Endothelial cell of umbilical vein (primary cell): ENCODE data around the gene KIFC3. TPM values are rescaled to one million over a fixed set of nuclear protein-coding genes. Genes with fewer than 3 reads are reported as not detected.

Experiments used
- BruUV-seq: library from RNA; stranded (reverse); fragments of 400-500 nt; replicated peaks from 2 replicates; lab custom pipeline; 2021; lab: Mats Ljungman, UMichigan
- CTCF ChIA-PET: fragments of 300-600, 350-600 bp; sonication (Branson Sonifier 250); formaldehyde crosslinking; loops from one replicate; lab custom pipeline; 2021; ENCODE audit warnings: antibody characterized with exemption, inconsistent platforms; lab: Charles Lee
- POLR2A ChIA-PET: fragments of 300-600, 350-600 bp; sonication (Branson Sonifier 250); formaldehyde crosslinking; loops from one replicate; lab custom pipeline; 2021; ENCODE audit warnings: antibody characterized with exemption, inconsistent platforms; lab: Charles Lee
- DNase-seq: peaks from one replicate; pipeline ENCODE4 v3.0.0-alpha.2; 2011; ENCODE audit warnings: low read depth, low spot score
- FAIRE-seq: peaks from 2 replicates; lab custom pipeline; 2011; peaks lifted over from hg19 to GRCh38; lab: Jason Lieb, UNC
- H2AFZ ChIP-seq: 2 replicates; pipeline ENCODE4 v1.6.0; 2012; ENCODE audit warnings: low read depth, low read length, control low read depth, inconsistent platforms
- H3K27ac ChIP-seq: 2 replicates; pipeline ENCODE4 v1.5.1; 2011; ENCODE audit warnings: low read depth, mild to moderate bottlenecking, control low read depth, low read length, moderate library complexity; ENCODE audit not compliant: insufficient read depth
- H3K27me3 ChIP-seq, 2 experiments: 2 replicates each; pipeline versions ENCODE4 v1.6.0 to v1.6.1; 2011; ENCODE audit warnings: low read length in 2 of 2, mixed read lengths in 1 of 2; ENCODE audit not compliant: control insufficient read depth in 2 of 2, insufficient read depth in 2 of 2
- H3K36me3 ChIP-seq, 2 experiments: 2 replicates in 1 of 2; 3 replicates in 1 of 2; pipeline ENCODE4 v1.5.1; 2011; ENCODE audit warnings: low read length in 2 of 2, mild to moderate bottlenecking in 1 of 2, moderate library complexity in 1 of 2; ENCODE audit not compliant: control insufficient read depth in 2 of 2, insufficient read depth in 2 of 2; ENCODE audit errors: extremely low read depth in 1 of 2
- H3K4me1 ChIP-seq: 3 replicates; pipeline ENCODE4 v1.5.1; 2011; ENCODE audit warnings: mild to moderate bottlenecking, low read length; ENCODE audit not compliant: control insufficient read depth, insufficient read depth; ENCODE audit errors: extremely low read depth
- H3K4me2 ChIP-seq: 2 replicates; pipeline ENCODE4 v1.6.1; 2011; ENCODE audit warnings: low read length, control low read depth, mixed read lengths; ENCODE audit not compliant: insufficient read depth
- H3K4me3 ChIP-seq, 3 experiments: fragments of 200-600 bp in 1 of 3; sonication (generic), shearing (Covaris generic) in 1 of 3; replicated peaks in 1 of 3; 2 replicates each; pipeline ENCODE4 v1.5.1; 2011 to 2016; ENCODE audit warnings: control low read depth in 3 of 3, low read length in 3 of 3, mild to moderate bottlenecking in 2 of 3, inconsistent platforms in 1 of 3, low read depth in 1 of 3, moderate library complexity in 1 of 3; ENCODE audit not compliant: insufficient read depth in 1 of 3
- H3K79me2 ChIP-seq: 2 replicates; pipeline ENCODE4 v1.6.0; 2012; ENCODE audit warnings: low read length, inconsistent platforms; ENCODE audit not compliant: control insufficient read depth, insufficient read depth
- H3K9ac ChIP-seq: replicated peaks from 2 replicates; pipeline ENCODE3; 2011; ENCODE audit warnings: low read length, control low read depth; ENCODE audit not compliant: insufficient read depth; ENCODE audit errors: extremely low read depth
- H3K9me1 ChIP-seq: replicated peaks from 3 replicates; pipeline ENCODE4 v1.6.0; 2011; ENCODE audit warnings: mild to moderate bottlenecking, low read length; ENCODE audit not compliant: control insufficient read depth, insufficient read depth; ENCODE audit errors: extremely low read depth
- H3K9me3 ChIP-seq: replicated peaks from 2 replicates; pipeline ENCODE4 v1.5.1; 2012; ENCODE audit warnings: low read length, inconsistent platforms; ENCODE audit not compliant: control insufficient read depth, insufficient read depth
- H4K20me1 ChIP-seq: replicated peaks from 2 replicates; pipeline ENCODE3; 2011; ENCODE audit warnings: mild to moderate bottlenecking, low read length; ENCODE audit not compliant: control insufficient read depth, insufficient read depth; ENCODE audit errors: extremely low read depth
- CTCF ChIP-seq, 2 donors: IDR thresholded peaks; 1 replicate in 1 of 2; 2 replicates in 1 of 2; pipeline ENCODE4 v1.5.1; 2011; ENCODE audit warnings: low read length in 2 of 2, mild to moderate bottlenecking in 2 of 2, moderate library complexity in 2 of 2, control low read depth in 1 of 2, inconsistent platforms in 1 of 2, low read depth in 1 of 2; ENCODE audit not compliant: insufficient read depth in 1 of 2; ENCODE audit errors: extremely low read depth in 1 of 2
- EZH2 ChIP-seq: IDR thresholded peaks from 2 replicates; pipeline ENCODE4 v1.6.1; 2012; ENCODE audit warnings: borderline replicate concordance, low read depth, mild to moderate bottlenecking, moderate library complexity, low read length, inconsistent platforms; ENCODE audit not compliant: severe bottlenecking
- FOS ChIP-seq: IDR thresholded peaks from 2 replicates; pipeline ENCODE4 v1.6.1; 2011; ENCODE audit warnings: mild to moderate bottlenecking, low read length, moderate library complexity, borderline replicate concordance; ENCODE audit not compliant: insufficient read depth
- GATA2 ChIP-seq: IDR thresholded peaks from 2 replicates; pipeline ENCODE4 v1.7.0; 2011; ENCODE audit warnings: low read depth, mild to moderate bottlenecking, moderate library complexity, mixed read lengths, low read length; ENCODE audit not compliant: insufficient read length, insufficient read depth
- JUN ChIP-seq: IDR thresholded peaks from 2 replicates; pipeline ENCODE4 v1.6.1; 2011; ENCODE audit warnings: borderline replicate concordance, low read depth; ENCODE audit not compliant: insufficient read length, insufficient read depth
- MAX ChIP-seq: IDR thresholded peaks from 2 replicates; pipeline ENCODE4 v1.6.1; 2011; ENCODE audit not compliant: insufficient read depth, insufficient read length
- MYC ChIP-seq: IDR thresholded peaks from one replicate; pipeline ENCODE4 v1.6.1; 2011; ENCODE audit warnings: mild to moderate bottlenecking, low read depth, low read length
- POLR2A ChIP-seq: IDR thresholded peaks from 2 replicates; pipeline ENCODE4 v1.6.1; 2012; ENCODE audit warnings: low read depth, mild to moderate bottlenecking, control low read depth, low read length
- POLR2AphosphoS5 ChIP-seq: IDR thresholded peaks from 2 replicates; pipeline ENCODE4 v1.6.1; 2012; ENCODE audit warnings: low read depth, mild to moderate bottlenecking, control low read depth, low read length, moderate library complexity; ENCODE audit not compliant: insufficient read depth
- dilution Hi-C: fragments of 300-500 bp; cut with MboI; formaldehyde crosslinking; loops from one replicate; pipeline ENCODE4 v1.15.0; 2019; ENCODE audit warnings: low sequenced_read_pairs; ENCODE audit not compliant: extremely low pct_ligation_motif_present
- intact Hi-C: fragments of 100-400 bp; cut with micrococcal nuclease; formaldehyde crosslinking; loops from one replicate; pipeline ENCODE4 v1.10.0; 2022
- polyA plus RNA-seq, 4 experiments: library from polyadenylated mRNA; depleted of rRNA in 3 of 4; stranded (reverse) in 3 of 4; unstranded in 1 of 4; fragments of >200 nt; gene quantifications; 2 replicates each; pipeline versions ENCODE4 v1.2.1 to v1.2.3, GENCODE V29; 2011 to 2012; ENCODE audit warnings: missing spikeins in 1 of 4
- total RNA-seq: library from RNA; stranded (reverse); gene quantifications from 2 replicates; pipeline ENCODE4 v1.2.3, GENCODE V29; 2021

KIFC3 gene
- total and polyA plus RNA-seq, 2 donors (not counting 3 experiments of a cell fraction or from before 2014, with no cell fraction given): 36.3 to 62.2 TPM

GRCh38 chr16:57755061-57755684 is 47.1 kb downstream of the KIFC3 start:
- Histone ChIP-seq H2AFZ (no peak overlapping the region), H4K20me1 (no peaks in the 10 kb centered on the region), H3K27ac (no peak overlapping the region), H3K9me1 (no peaks in the 10 kb centered on the region), H3K9me3 (no peaks in the 10 kb centered on the region), H3K9ac (no peak overlapping the region), H3K4me2 (no peak overlapping the region), H3K4me1 (no peaks in the 10 kb centered on the region), H3K36me3 (peaks cover 0 to 33% of the 10 kb centered on the region in 2 experiments), H3K4me3 (no peak overlapping the region), H3K27me3 (no peaks in the 10 kb centered on the region), H3K79me2 (no peaks in the 10 kb centered on the region)
- POLR2A ChIA-PET: no interaction called here
- TF ChIP-seq FOS: no peak
- TF ChIP-seq GATA2: no peak
- TF ChIP-seq EZH2: no peak
- no peak for TF ChIP-seq POLR2AphosphoS5
- TF ChIP-seq MYC: no peak
- no peak for TF ChIP-seq POLR2A
- no peak for TF ChIP-seq MAX
- TF ChIP-seq JUN: no peak
- no peak for TF ChIP-seq CTCF (IDR thresholded peaks at IDR 0.05; ENCODE audit: extremely low read depth in 1 of 2, insufficient read depth in 1 of 2, low read depth in 1 of 2, low read length in 2 of 2)
- no peak for DNase-seq
- FAIRE-seq: no peak
- CTCF ChIA-PET: interaction anchor here (0.8 to 2.8 kb wide), 5 partner anchors 11 to 245 kb away, joined by 3 to 13 read pairs (median 10); partner anchors contain the start of genes USB1 and ZNF319
- intact Hi-C loops: no loop called here
- no TSS peak for BruUV-seq
- dilution Hi-C loops: no loop called here
